PFSK-1 (cell line): ENCODE results near the gene XRCC1. TPM values are rescaled to one million over a fixed set of nuclear protein-coding genes. Genes with fewer than 3 reads are reported as not detected.

ENCODE experiments used
- FOXP2 ChIP-seq: optimal IDR thresholded peaks from 2 replicates; pipeline ENCODE3; 2011; ENCODE audit warnings: borderline replicate concordance, control low read depth, inconsistent platforms; ENCODE audit not compliant: insufficient read depth; ENCODE audit errors: extremely low read length, extremely low read depth
- POLR2AphosphoS5 ChIP-seq: IDR thresholded peaks from 2 replicates; pipeline ENCODE4 v1.6.1; 2012; ENCODE audit warnings: low read depth, mild to moderate bottlenecking, control low read depth, low read length, moderate library complexity
- SIN3A ChIP-seq: IDR thresholded peaks from 2 replicates; pipeline ENCODE4 v1.6.1; 2012; ENCODE audit warnings: mild to moderate bottlenecking, low read length, moderate library complexity, borderline replicate concordance; ENCODE audit not compliant: insufficient read depth
- TAF1 ChIP-seq: IDR thresholded peaks from 2 replicates; pipeline ENCODE4 v1.6.1; 2012; ENCODE audit warnings: low read length, control low read depth, borderline replicate concordance; ENCODE audit not compliant: insufficient read depth
- polyA plus RNA-seq: library from polyadenylated mRNA; unstranded; fragments of >200 nt; gene quantifications from one replicate; pipeline ENCODE4 v1.2.1, GENCODE V29; 2012; ENCODE audit warnings: low read depth, missing spikeins; ENCODE audit not compliant: insufficient read length
- TF ChIP-seq, protein P1 (sequence below), 2 experiments: IDR thresholded peaks; 2 replicates each; pipeline versions ENCODE4 v1.6.1 to v1.8.0; 2011 to 2012; ENCODE audit warnings: low read depth in 2 of 2, low read length in 2 of 2, control low read depth in 1 of 2, inconsistent platforms in 1 of 2, mild to moderate bottlenecking in 1 of 2, moderate library complexity in 1 of 2; ENCODE audit not compliant: insufficient read depth in 1 of 2

XRCC1 gene
- polyA plus RNA-seq, result 35.7 TPM

GRCh38 chr19:43575156-43575950 lies at the start of gene XRCC1, which contains the start of gene PINLYP:
Gene XRCC1 (minus strand): TSS chr19:43575527. CDS start chr19:43575458, 69 bp downstream.
Gene PINLYP (plus strand): TSS chr19:43575801. CDS start chr19:43577192, 1,391 bp downstream.
- TF ChIP-seq SIN3A, result no peak
- no peak for TF ChIP-seq TAF1
- TF ChIP-seq FOXP2, result peak; percentile 70
- TF ChIP-seq, protein P1, sequence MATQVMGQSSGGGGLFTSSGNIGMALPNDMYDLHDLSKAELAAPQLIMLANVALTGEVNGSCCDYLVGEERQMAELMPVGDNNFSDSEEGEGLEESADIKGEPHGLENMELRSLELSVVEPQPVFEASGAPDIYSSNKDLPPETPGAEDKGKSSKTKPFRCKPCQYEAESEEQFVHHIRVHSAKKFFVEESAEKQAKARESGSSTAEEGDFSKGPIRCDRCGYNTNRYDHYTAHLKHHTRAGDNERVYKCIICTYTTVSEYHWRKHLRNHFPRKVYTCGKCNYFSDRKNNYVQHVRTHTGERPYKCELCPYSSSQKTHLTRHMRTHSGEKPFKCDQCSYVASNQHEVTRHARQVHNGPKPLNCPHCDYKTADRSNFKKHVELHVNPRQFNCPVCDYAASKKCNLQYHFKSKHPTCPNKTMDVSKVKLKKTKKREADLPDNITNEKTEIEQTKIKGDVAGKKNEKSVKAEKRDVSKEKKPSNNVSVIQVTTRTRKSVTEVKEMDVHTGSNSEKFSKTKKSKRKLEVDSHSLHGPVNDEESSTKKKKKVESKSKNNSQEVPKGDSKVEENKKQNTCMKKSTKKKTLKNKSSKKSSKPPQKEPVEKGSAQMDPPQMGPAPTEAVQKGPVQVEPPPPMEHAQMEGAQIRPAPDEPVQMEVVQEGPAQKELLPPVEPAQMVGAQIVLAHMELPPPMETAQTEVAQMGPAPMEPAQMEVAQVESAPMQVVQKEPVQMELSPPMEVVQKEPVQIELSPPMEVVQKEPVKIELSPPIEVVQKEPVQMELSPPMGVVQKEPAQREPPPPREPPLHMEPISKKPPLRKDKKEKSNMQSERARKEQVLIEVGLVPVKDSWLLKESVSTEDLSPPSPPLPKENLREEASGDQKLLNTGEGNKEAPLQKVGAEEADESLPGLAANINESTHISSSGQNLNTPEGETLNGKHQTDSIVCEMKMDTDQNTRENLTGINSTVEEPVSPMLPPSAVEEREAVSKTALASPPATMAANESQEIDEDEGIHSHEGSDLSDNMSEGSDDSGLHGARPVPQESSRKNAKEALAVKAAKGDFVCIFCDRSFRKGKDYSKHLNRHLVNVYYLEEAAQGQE (IDR thresholded peaks at IDR 0.05; ENCODE audit: insufficient read depth in 1 of 2, low read depth in 2 of 2, low read length in 2 of 2), result no peak
- peak; percentile 56; the same call in 1 of the 2 replicates for TF ChIP-seq POLR2AphosphoS5

GRCh38 chr19:43624933-43625332 lies 49.6 kb upstream of the XRCC1 start:
- TF ChIP-seq POLR2AphosphoS5, result no peak
- no peak for TF ChIP-seq FOXP2
- no peak for TF ChIP-seq TAF1
- no peak for TF ChIP-seq SIN3A
- TF ChIP-seq, protein P1 (IDR thresholded peaks at IDR 0.05; ENCODE audit: insufficient read depth in 1 of 2, low read depth in 2 of 2, low read length in 2 of 2), result no peak

- no peak for TF ChIP-seq POLR2AphosphoS5
- TF ChIP-seq SIN3A, result no peak
- no peak for TF ChIP-seq FOXP2
- TF ChIP-seq TAF1, result no peak
- TF ChIP-seq, protein P1 (IDR thresholded peaks at IDR 0.05; ENCODE audit: insufficient read depth in 1 of 2, low read depth in 2 of 2, low read length in 2 of 2), result no peak
These were observed 48.8 kb upstream of the XRCC1 start for GRCh38 chr19:43623889-43624670.

DNA sequence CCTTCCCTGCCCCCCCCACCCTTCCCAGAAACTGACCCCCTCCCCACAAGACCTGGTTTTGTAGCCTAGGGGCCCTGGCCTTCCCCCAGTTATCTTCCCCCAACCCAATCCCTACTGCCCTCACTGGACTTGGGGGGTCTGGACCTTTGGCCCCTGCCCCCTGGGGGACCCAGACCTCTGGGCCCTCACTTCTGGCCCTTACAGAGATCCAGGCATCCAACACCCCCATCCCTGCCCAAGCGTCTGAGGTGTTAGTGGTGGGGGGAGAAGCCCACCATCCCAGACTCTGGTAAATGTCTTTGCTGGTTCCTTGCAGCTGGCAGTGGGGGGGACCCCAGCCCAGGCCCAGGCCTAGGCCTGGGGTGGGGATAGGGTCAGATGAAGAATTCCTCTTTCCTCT lies 47.6 kb upstream of the XRCC1 start:
- TF ChIP-seq, protein P1 (IDR thresholded peaks at IDR 0.05; ENCODE audit: insufficient read depth in 1 of 2, low read depth in 2 of 2, low read length in 2 of 2), result no peak
- TF ChIP-seq FOXP2 (no peak), POLR2AphosphoS5 (no peak)
